CD4-positive, alpha-beta T cell (primary cell): ENCODE data around the gene HAS3. TPM values are rescaled to one million over a fixed set of nuclear protein-coding genes. Genes with fewer than 3 reads are reported as not detected.
A peak's percentile ranks its signal among the peaks of the same experiment; 100 is the strongest.

Experiments
- ATAC-seq: fragments of 200-7000 bp; cut with Tn5 transposase; one replicate; pipeline ENCODE4 v1.10.0; 2022; ENCODE audit warnings: mild to moderate bottlenecking; ENCODE audit not compliant: poor library complexity
- CTCF ChIA-PET: fragments of 350-600 bp; sonication (Branson Sonifier 250); formaldehyde crosslinking; loops from one replicate; lab custom pipeline; 2021; ENCODE audit warnings: antibody characterized with exemption, inconsistent platforms; lab: Charles Lee
- POLR2A ChIA-PET: fragments of 350-600 bp; sonication (Branson Sonifier 250); formaldehyde crosslinking; loops from one replicate; lab custom pipeline; 2021; ENCODE audit warnings: antibody characterized with exemption, inconsistent platforms; lab: Charles Lee
- DNase-seq, 14 experiments: peaks; one replicate each; pipeline ENCODE4 v3.0.0-alpha.2; 2013 to 2020; ENCODE audit warnings: mixed read lengths in 2 of 14
- H3K27ac ChIP-seq, 2 donors: one replicate each; pipeline versions ENCODE4 v1.5.1 to v1.7.0; 2013; ENCODE audit warnings: low read length in 2 of 2, low read depth in 1 of 2, mild to moderate bottlenecking in 1 of 2
- H3K27me3 ChIP-seq, 2 experiments: 1 replicate in 1 of 2; 2 replicates in 1 of 2; pipeline versions ENCODE4 v1.6.1 to v1.7.0; 2013; ENCODE audit warnings: low read length in 2 of 2, control low read depth in 1 of 2, mild to moderate bottlenecking in 1 of 2, moderate library complexity in 1 of 2; ENCODE audit not compliant: insufficient read depth in 2 of 2, control insufficient read depth in 1 of 2
- H3K36me3 ChIP-seq: one replicate; pipeline ENCODE4 v1.6.1; 2013; ENCODE audit warnings: low read length, control low read depth; ENCODE audit not compliant: insufficient read depth
- H3K4me1 ChIP-seq: one replicate; pipeline ENCODE4 v1.6.1; 2013; ENCODE audit warnings: low read length, control low read depth; ENCODE audit not compliant: insufficient read depth
- H3K4me3 ChIP-seq: one replicate; pipeline ENCODE4 v1.5.1; 2013; ENCODE audit warnings: mild to moderate bottlenecking, low read length, moderate library complexity
- H3K9me3 ChIP-seq, 2 experiments: 1 replicate in 1 of 2; 2 replicates in 1 of 2; pipeline versions ENCODE4 v1.6.1 to v1.7.0; 2013; ENCODE audit warnings: low read length in 2 of 2, mild to moderate bottlenecking in 2 of 2, control low read depth in 1 of 2, moderate library complexity in 1 of 2; ENCODE audit not compliant: control insufficient read depth in 1 of 2, insufficient read depth in 1 of 2
- H3K27ac Mint-ChIP-seq: one replicate; pipeline ENCODE4 v1.8.0; 2020; ENCODE audit warnings: mixed read lengths
- H3K27me3 Mint-ChIP-seq: one replicate; pipeline ENCODE4 v1.8.0; 2021; ENCODE audit warnings: mixed read lengths
- H3K36me3 Mint-ChIP-seq: one replicate; pipeline ENCODE4 v1.8.0; 2021; ENCODE audit warnings: low read depth, mixed read lengths
- H3K4me1 Mint-ChIP-seq: one replicate; pipeline ENCODE4 v1.8.0; 2021; ENCODE audit warnings: low read depth, mixed read lengths
- H3K4me3 Mint-ChIP-seq: one replicate; pipeline ENCODE4 v1.8.0; 2020; ENCODE audit warnings: mild to moderate bottlenecking, mixed read lengths
- H3K9me3 Mint-ChIP-seq: one replicate; pipeline ENCODE4 v1.8.0; 2020; ENCODE audit warnings: mixed read lengths
- intact Hi-C, 2 experiments: fragments of 100-400 bp; cut with DNase I in 1 of 2; cut with micrococcal nuclease in 1 of 2; formaldehyde crosslinking; loops; one replicate each; pipeline versions ENCODE4 v1.15.1 to v1.9.0; 2023 to 2025; cut with DNase I, micrococcal nuclease
- total RNA-seq, 174 experiments: library from RNA in 2 of 174; stranded (reverse) in 2 of 174; gene quantifications; one replicate each; pipeline ENCODE4 v1.2.3 and lab custom pipeline; 2021 to 2026
- TF ChIP-seq, protein P1 (sequence below): fragments of 200-600 bp; IDR thresholded peaks from one replicate; pipeline ENCODE4 v1.8.0; 2022; ENCODE audit warnings: antibody characterized with exemption, mild to moderate bottlenecking

The HAS3 gene
- total RNA-seq, 2 experiments from 2014 or later = 3.2 to 3.4 TPM

- H3K27me3 ChIP-seq = peaks cover 43% of the 10 kb centered on the region in 2 experiments
- ATAC-seq (no peak), DNase-seq (no peak)
- H3K4me1 Mint-ChIP-seq = peaks cover 22% of the 10 kb centered on the region
- ChIA-PET POLR2A (no interaction called here), CTCF (no interaction called here)
- H3K4me1 ChIP-seq = peaks cover 28% of the 10 kb centered on the region
- H3K36me3 Mint-ChIP-seq = peaks cover 24% of the 10 kb centered on the region
- intact Hi-C loops = no loop called here
- H3K36me3 ChIP-seq = peaks cover 8% of the 10 kb centered on the region
- TF ChIP-seq, protein P1, sequence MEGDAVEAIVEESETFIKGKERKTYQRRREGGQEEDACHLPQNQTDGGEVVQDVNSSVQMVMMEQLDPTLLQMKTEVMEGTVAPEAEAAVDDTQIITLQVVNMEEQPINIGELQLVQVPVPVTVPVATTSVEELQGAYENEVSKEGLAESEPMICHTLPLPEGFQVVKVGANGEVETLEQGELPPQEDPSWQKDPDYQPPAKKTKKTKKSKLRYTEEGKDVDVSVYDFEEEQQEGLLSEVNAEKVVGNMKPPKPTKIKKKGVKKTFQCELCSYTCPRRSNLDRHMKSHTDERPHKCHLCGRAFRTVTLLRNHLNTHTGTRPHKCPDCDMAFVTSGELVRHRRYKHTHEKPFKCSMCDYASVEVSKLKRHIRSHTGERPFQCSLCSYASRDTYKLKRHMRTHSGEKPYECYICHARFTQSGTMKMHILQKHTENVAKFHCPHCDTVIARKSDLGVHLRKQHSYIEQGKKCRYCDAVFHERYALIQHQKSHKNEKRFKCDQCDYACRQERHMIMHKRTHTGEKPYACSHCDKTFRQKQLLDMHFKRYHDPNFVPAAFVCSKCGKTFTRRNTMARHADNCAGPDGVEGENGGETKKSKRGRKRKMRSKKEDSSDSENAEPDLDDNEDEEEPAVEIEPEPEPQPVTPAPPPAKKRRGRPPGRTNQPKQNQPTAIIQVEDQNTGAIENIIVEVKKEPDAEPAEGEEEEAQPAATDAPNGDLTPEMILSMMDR = no peak
- H3K27ac Mint-ChIP-seq = no peak overlapping the region
- peak overlapping the region; percentile 69 for H3K4me3 Mint-ChIP-seq
- peaks cover 0 to 9% of the 10 kb centered on the region in 2 experiments for H3K9me3 ChIP-seq
- peaks cover 54% of the 10 kb centered on the region for H3K27me3 Mint-ChIP-seq
- H3K9me3 Mint-ChIP-seq = no peaks in the 10 kb centered on the region
- peak overlapping the region; percentile 20 for H3K4me3 ChIP-seq
- H3K27ac ChIP-seq = no peak overlapping the region
Measured at GRCh38 chr16:69106491-69107315, 1.2 kb downstream of the HAS3 start.

GRCh38 chr16:69107316-69107962, 2.0 kb downstream of the HAS3 start:
- Mint-ChIP-seq H3K4me1 (peaks cover 22% of the 10 kb centered on the region), H3K27ac (no peak overlapping the region), H3K4me3 (peak overlapping the region; percentile 69), H3K9me3 (no peaks in the 10 kb centered on the region), H3K36me3 (peaks cover 32% of the 10 kb centered on the region), H3K27me3 (peaks cover 53% of the 10 kb centered on the region)
- Histone ChIP-seq H3K27me3 (peaks cover 41 to 43% of the 10 kb centered on the region in 2 experiments), H3K9me3 (peaks cover 0 to 9% of the 10 kb centered on the region in 2 experiments), H3K4me3 (no peak overlapping the region), H3K36me3 (peaks cover 8% of the 10 kb centered on the region), H3K27ac (no peak overlapping the region), H3K4me1 (peaks cover 28% of the 10 kb centered on the region)
- no peak for DNase-seq
- TF ChIP-seq, protein P1 = no peak
- CTCF ChIA-PET = no interaction called here
- ATAC-seq = no peak
- intact Hi-C loops = no loop called here
- POLR2A ChIA-PET = no interaction called here

- peaks cover 46% of the 10 kb centered on the region for H3K27me3 Mint-ChIP-seq
- peaks cover 37% of the 10 kb centered on the region for H3K36me3 Mint-ChIP-seq
- no peak for DNase-seq
- H3K4me3 ChIP-seq = no peak overlapping the region
- TF ChIP-seq, protein P1 = no peak
- H3K27me3 ChIP-seq = peaks cover 41 to 43% of the 10 kb centered on the region in 2 experiments
- H3K27ac ChIP-seq = no peak overlapping the region
- ChIA-PET POLR2A (no interaction called here), CTCF (no interaction called here)
- peaks cover 32% of the 10 kb centered on the region for H3K4me1 ChIP-seq
- H3K9me3 Mint-ChIP-seq = no peaks in the 10 kb centered on the region
- peaks cover 22% of the 10 kb centered on the region for H3K4me1 Mint-ChIP-seq
- ATAC-seq = no peak
- peaks cover 0 to 9% of the 10 kb centered on the region in 2 experiments for H3K9me3 ChIP-seq
- H3K4me3 Mint-ChIP-seq = no peak overlapping the region
- no peak overlapping the region for H3K27ac Mint-ChIP-seq
- H3K36me3 ChIP-seq = peaks cover 8% of the 10 kb centered on the region
- intact Hi-C loops = no loop called here
Measured at GRCh38 chr16:69108064-69108904, 2.8 kb downstream of the HAS3 start.
